CD14-positive monocyte (primary cell): Measurements from ENCODE around the gene ELMO1. TPM values are rescaled to one million over a fixed set of nuclear protein-coding genes. Genes with fewer than 3 reads are reported as not detected.

Source experiments
- DNase-seq, 3 donors: peaks; one replicate each; pipeline ENCODE4 v3.0.0-alpha.2; 2011 to 2022
- H2AFZ ChIP-seq: 2 replicates; pipeline ENCODE4 v1.6.0; 2012; ENCODE audit warnings: mild to moderate bottlenecking, low read depth, low read length, inconsistent platforms; ENCODE audit not compliant: insufficient read depth, poor library complexity, severe bottlenecking
- H3K27ac ChIP-seq, 2 donors: 1 replicate in 1 of 2; 2 replicates in 1 of 2; pipeline ENCODE4 v1.5.1; 2012 to 2013; ENCODE audit warnings: low read length in 2 of 2, control low read depth in 1 of 2, inconsistent platforms in 1 of 2, low read depth in 1 of 2, mild to moderate bottlenecking in 1 of 2
- H3K27me3 ChIP-seq, 2 donors: one replicate each; pipeline versions ENCODE4 v1.6.0 to v1.6.1; 2011 to 2013; ENCODE audit warnings: low read length in 2 of 2; ENCODE audit not compliant: control insufficient read depth in 2 of 2, insufficient read depth in 2 of 2
- H3K36me3 ChIP-seq, 2 donors: replicated peaks in 1 of 2; 1 replicate in 1 of 2; 2 replicates in 1 of 2; pipeline versions ENCODE4 v1.5.1 to v1.6.1; 2012 to 2013; ENCODE audit warnings: low read length in 2 of 2, control low read depth in 1 of 2, inconsistent platforms in 1 of 2, mild to moderate bottlenecking in 1 of 2; ENCODE audit not compliant: insufficient read depth in 2 of 2, control insufficient read depth in 1 of 2
- H3K4me1 ChIP-seq, 2 donors: 1 replicate in 1 of 2; 2 replicates in 1 of 2; pipeline versions ENCODE4 v1.5.1 to v1.6.1; 2012 to 2013; ENCODE audit warnings: low read length in 2 of 2, control low read depth in 1 of 2, inconsistent platforms in 1 of 2, mild to moderate bottlenecking in 1 of 2, moderate library complexity in 1 of 2; ENCODE audit not compliant: insufficient read depth in 2 of 2, control insufficient read depth in 1 of 2
- H3K4me2 ChIP-seq: replicated peaks from 2 replicates; pipeline ENCODE3; 2012; ENCODE audit warnings: low read length, moderate library complexity, mild to moderate bottlenecking; ENCODE audit not compliant: poor library complexity, severe bottlenecking; ENCODE audit errors: extremely low read depth
- H3K4me3 ChIP-seq, 3 experiments: fragments of 200-600 bp in 1 of 3; sonication (generic) in 1 of 3; replicated peaks in 1 of 3; 1 replicate in 2 of 3; 2 replicates in 1 of 3; pipeline ENCODE4 v1.5.1; 2011 to 2013; ENCODE audit warnings: low read length in 3 of 3, mild to moderate bottlenecking in 3 of 3, control low read depth in 2 of 3, low read depth in 2 of 3, inconsistent platforms in 1 of 3, moderate library complexity in 1 of 3
- H3K79me2 ChIP-seq: 2 replicates; pipeline ENCODE4 v1.6.0; 2012; ENCODE audit warnings: mild to moderate bottlenecking, control low read depth, inconsistent platforms, low read length, moderate library complexity; ENCODE audit not compliant: insufficient read depth
- H3K9ac ChIP-seq: 2 replicates; pipeline ENCODE4 v1.6.0; 2017; ENCODE audit warnings: low read length, mild to moderate bottlenecking; ENCODE audit not compliant: insufficient read depth, poor library complexity, severe bottlenecking
- H3K9me3 ChIP-seq, 2 donors: replicated peaks in 1 of 2; 1 replicate in 1 of 2; 2 replicates in 1 of 2; pipeline versions ENCODE4 v1.5.1 to v1.6.1; 2012 to 2013; ENCODE audit warnings: low read length in 2 of 2, control low read depth in 1 of 2; ENCODE audit not compliant: control insufficient read depth in 1 of 2, insufficient read depth in 1 of 2
- H4K20me1 ChIP-seq: 2 replicates; pipeline ENCODE4 v1.6.0; 2012; ENCODE audit warnings: mild to moderate bottlenecking, low read length, control low read depth, moderate library complexity; ENCODE audit not compliant: insufficient read depth
- H3K27ac Mint-ChIP-seq, 7 donors: one replicate each; pipeline ENCODE4 v1.8.0; 2020; ENCODE audit warnings: mild to moderate bottlenecking in 7 of 7, mixed read lengths in 7 of 7, moderate library complexity in 6 of 7, inconsistent platforms in 2 of 7
- H3K27me3 Mint-ChIP-seq, 3 donors: one replicate each; pipeline ENCODE4 v1.8.0; 2021 to 2022; ENCODE audit warnings: low read depth in 3 of 3, mild to moderate bottlenecking in 3 of 3, mixed read lengths in 3 of 3, moderate library complexity in 3 of 3, inconsistent platforms in 1 of 3
- H3K36me3 Mint-ChIP-seq, 2 donors: one replicate each; pipeline ENCODE4 v1.8.0; 2020; ENCODE audit warnings: mixed read lengths in 2 of 2, inconsistent platforms in 1 of 2, mild to moderate bottlenecking in 1 of 2
- H3K4me1 Mint-ChIP-seq: one replicate; pipeline ENCODE4 v1.8.0; 2020; ENCODE audit warnings: mild to moderate bottlenecking, mixed read lengths
- H3K4me3 Mint-ChIP-seq, 2 donors: one replicate each; pipeline ENCODE4 v1.8.0; 2020; ENCODE audit warnings: mild to moderate bottlenecking in 2 of 2, mixed read lengths in 2 of 2, moderate library complexity in 1 of 2
- H3K9me3 Mint-ChIP-seq, 7 donors: one replicate each; pipeline ENCODE4 v1.8.0; 2020 to 2022; ENCODE audit warnings: mixed read lengths in 7 of 7, mild to moderate bottlenecking in 6 of 7, moderate library complexity in 6 of 7, inconsistent platforms in 2 of 7
- WGBS: methylation state at CpG from one replicate; pipeline ENCODE4 v1.1.5; 2013; ENCODE audit warnings: missing lambda C conversion rate; ENCODE audit not compliant: insufficient coverage; 5-methylcytosine and 5-hydroxymethylcytosine counted together
- intact Hi-C, 2 donors: fragments of 100-400 bp; cut with micrococcal nuclease; formaldehyde crosslinking; loops; one replicate each; pipeline versions ENCODE4 v1.15.0 to v1.15.1; 2023
- polyA plus RNA-seq, 3 donors: library from polyadenylated mRNA; depleted of rRNA in 1 of 3; unstranded in 2 of 3; stranded (reverse) in 1 of 3; fragments of 300-500 nt in 2 of 3; fragments of >200 nt in 1 of 3; fragmentation: Illumina TruSeq in 2 of 3; gene quantifications; 1 replicate in 2 of 3; 2 replicates in 1 of 3; pipeline ENCODE4 v1.2.3, GENCODE V29; 2012 to 2021
- TF ChIP-seq, protein P1 (sequence below): fragments of 200-600 bp; IDR thresholded peaks from one replicate; pipeline ENCODE4 v1.8.0; 2022; ENCODE audit warnings: antibody characterized with exemption, mild to moderate bottlenecking

The ELMO1 gene
- polyA plus RNA-seq, 3 donors: 46.6 to 50.2 (median 46.7) TPM

DNA sequence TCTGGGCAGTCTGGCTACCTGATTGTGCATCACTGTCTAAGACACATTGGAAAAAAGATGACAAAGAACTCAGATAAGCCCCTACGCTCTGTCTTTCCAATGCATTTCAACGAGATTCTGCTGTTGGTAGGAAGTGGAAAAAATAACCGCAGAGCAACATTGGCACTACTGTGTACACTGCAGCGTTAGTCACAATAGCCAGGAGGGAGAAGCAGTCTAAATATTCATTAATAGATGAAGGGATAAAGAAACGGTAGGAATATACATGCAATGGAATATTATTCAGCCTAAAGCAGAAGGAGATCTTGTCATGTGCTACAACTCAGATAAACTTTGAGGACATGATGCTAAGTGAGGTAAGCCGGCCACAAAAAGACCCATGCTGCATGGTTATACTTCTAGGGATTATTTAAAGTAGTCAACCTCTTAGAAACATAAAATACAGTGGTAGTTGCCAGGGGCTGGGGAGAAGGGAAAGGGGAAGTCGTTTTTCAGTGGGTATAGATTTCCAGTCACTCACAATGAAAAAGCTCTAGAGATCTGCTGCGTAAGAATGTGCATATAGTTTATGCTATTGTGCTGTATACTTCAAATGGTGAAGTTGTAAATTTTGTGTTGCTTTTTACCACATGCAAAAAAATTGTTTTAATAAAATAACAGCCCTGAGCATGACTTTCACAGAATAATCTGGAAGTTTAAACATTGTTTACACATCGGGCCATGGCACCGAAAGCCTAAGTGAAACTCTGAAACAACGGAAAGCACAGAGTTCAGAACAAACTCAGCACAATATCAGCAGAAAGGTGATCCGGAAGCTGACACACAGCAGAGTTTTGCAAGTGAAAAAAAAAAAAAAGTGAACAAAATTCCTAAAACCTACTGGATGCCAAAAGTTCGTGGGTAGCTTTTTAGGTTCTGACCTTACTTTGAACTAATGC, 40.1 kb downstream of the ELMO1 start:
- H3K4me2 ChIP-seq: peak overlapping the region; percentile 63
- 6% methylated on average over 3 of the region's 13 CpGs for WGBS
- intact Hi-C loops: loop anchor here in 1 of 2 donors (5.0 kb wide), 1 partner anchor 39 kb away; the partner anchor contains the start of gene ELMO1

More for the DNA sequence above, 40.1 kb downstream of the ELMO1 start:
- TF ChIP-seq, protein P1, sequence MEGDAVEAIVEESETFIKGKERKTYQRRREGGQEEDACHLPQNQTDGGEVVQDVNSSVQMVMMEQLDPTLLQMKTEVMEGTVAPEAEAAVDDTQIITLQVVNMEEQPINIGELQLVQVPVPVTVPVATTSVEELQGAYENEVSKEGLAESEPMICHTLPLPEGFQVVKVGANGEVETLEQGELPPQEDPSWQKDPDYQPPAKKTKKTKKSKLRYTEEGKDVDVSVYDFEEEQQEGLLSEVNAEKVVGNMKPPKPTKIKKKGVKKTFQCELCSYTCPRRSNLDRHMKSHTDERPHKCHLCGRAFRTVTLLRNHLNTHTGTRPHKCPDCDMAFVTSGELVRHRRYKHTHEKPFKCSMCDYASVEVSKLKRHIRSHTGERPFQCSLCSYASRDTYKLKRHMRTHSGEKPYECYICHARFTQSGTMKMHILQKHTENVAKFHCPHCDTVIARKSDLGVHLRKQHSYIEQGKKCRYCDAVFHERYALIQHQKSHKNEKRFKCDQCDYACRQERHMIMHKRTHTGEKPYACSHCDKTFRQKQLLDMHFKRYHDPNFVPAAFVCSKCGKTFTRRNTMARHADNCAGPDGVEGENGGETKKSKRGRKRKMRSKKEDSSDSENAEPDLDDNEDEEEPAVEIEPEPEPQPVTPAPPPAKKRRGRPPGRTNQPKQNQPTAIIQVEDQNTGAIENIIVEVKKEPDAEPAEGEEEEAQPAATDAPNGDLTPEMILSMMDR: no peak
- peaks cover 86% of the 10 kb centered on the region for H3K79me2 ChIP-seq
- H2AFZ ChIP-seq: no peak overlapping the region
- no peaks in the 10 kb centered on the region for H3K36me3 ChIP-seq
- Mint-ChIP-seq H3K9me3 (peaks cover 0 to 7% (median 3%) of the 10 kb centered on the region in 7 donors), H3K4me3 (peak overlapping the region; percentile 48 to 82), H3K36me3 (peaks cover 15 to 23% of the 10 kb centered on the region in 2 donors), H3K4me1 (peaks cover 64% of the 10 kb centered on the region), H3K27me3 (peaks cover 0 to 1% (median 0%) of the 10 kb centered on the region in 3 donors), H3K27ac (peak overlapping the region; percentile 68 to 85 (median 79))
- peaks cover 58% of the 10 kb centered on the region for H4K20me1 ChIP-seq
- H3K9me3 ChIP-seq: peaks cover 0 to 3% of the 10 kb centered on the region in 2 donors
- H3K9ac ChIP-seq: no peak overlapping the region
- peak overlapping the region; percentile 2 to 49 (median 13) for H3K4me3 ChIP-seq
- H3K27me3 ChIP-seq: no peaks in the 10 kb centered on the region
- peaks cover 49 to 57% of the 10 kb centered on the region in 2 donors for H3K4me1 ChIP-seq
- peak in 2 of 3 donors; percentile 36 to 44 for DNase-seq
- peak overlapping the region in 1 of 2 donors; percentile 63 for H3K27ac ChIP-seq
